GM18526 (cell line): ENCODE data around the gene FAM217B.

Source experiments
- POLR2A ChIP-seq: IDR thresholded peaks from 3 replicates; pipeline ENCODE4 v1.6.1; 2011; ENCODE audit not compliant: insufficient read length; ENCODE audit errors: extremely low read depth

The FAM217B gene

GRCh38 chr20:59935457-59936185 lies 4.6 kb upstream of the FAM217B start:
- TF ChIP-seq POLR2A = no peak

- TF ChIP-seq POLR2A = no peak
These were observed 3.8 kb upstream of the FAM217B start for GRCh38 chr20:59936409-59936808.

GRCh38 chr20:59937150-59937549 lies 3.0 kb upstream of the FAM217B start:
- TF ChIP-seq POLR2A = no peak

GRCh38 chr20:59938221-59938620 lies 2.0 kb upstream of the FAM217B start:
- TF ChIP-seq POLR2A = no peak

- TF ChIP-seq POLR2A = no peak
These were observed 1.5 kb upstream of the FAM217B start for GRCh38 chr20:59938696-59939051.

- no peak for TF ChIP-seq POLR2A
These were observed 924 bp upstream of the FAM217B start for GRCh38 chr20:59939052-59939878.

GRCh38 chr20:59939879-59940128 lies 385 bp upstream of the FAM217B start:
- TF ChIP-seq POLR2A = no peak

GRCh38 chr20:59940956-59941294 lies 736 bp downstream of the FAM217B start:
- no peak for TF ChIP-seq POLR2A

- no peak for TF ChIP-seq POLR2A
These were observed 2.1 kb downstream of the FAM217B start for GRCh38 chr20:59942245-59942644.

GRCh38 chr20:59944726-59945125 lies 4.5 kb downstream of the FAM217B start:
- TF ChIP-seq POLR2A = no peak

- TF ChIP-seq POLR2A = no peak
These were observed 5.0 kb downstream of the FAM217B start for GRCh38 chr20:59945175-59945574.

GRCh38 chr20:59945731-59946130 lies 5.5 kb downstream of the FAM217B start:
- no peak for TF ChIP-seq POLR2A

GRCh38 chr20:59947376-59947775 lies 7.2 kb downstream of the FAM217B start:
- no peak for TF ChIP-seq POLR2A

- TF ChIP-seq POLR2A = no peak
These were observed 8.0 kb downstream of the FAM217B start for GRCh38 chr20:59948212-59948611.

- no peak for TF ChIP-seq POLR2A
These were observed 8.9 kb downstream of the FAM217B start for GRCh38 chr20:59948828-59949720.

GRCh38 chr20:59949911-59950310 lies 9.7 kb downstream of the FAM217B start:
- TF ChIP-seq POLR2A = no peak
